ENCODE measurements around the gene CDK3. TPM values are rescaled to one million over a fixed set of nuclear protein-coding genes. Genes with fewer than 3 reads are reported as not detected.

Gene CDK3
- total and polyA plus RNA-seq, 2 of the 4 experiments (the other 2 are of a cell fraction) = 0.72 to 8.8 TPM

DNA sequence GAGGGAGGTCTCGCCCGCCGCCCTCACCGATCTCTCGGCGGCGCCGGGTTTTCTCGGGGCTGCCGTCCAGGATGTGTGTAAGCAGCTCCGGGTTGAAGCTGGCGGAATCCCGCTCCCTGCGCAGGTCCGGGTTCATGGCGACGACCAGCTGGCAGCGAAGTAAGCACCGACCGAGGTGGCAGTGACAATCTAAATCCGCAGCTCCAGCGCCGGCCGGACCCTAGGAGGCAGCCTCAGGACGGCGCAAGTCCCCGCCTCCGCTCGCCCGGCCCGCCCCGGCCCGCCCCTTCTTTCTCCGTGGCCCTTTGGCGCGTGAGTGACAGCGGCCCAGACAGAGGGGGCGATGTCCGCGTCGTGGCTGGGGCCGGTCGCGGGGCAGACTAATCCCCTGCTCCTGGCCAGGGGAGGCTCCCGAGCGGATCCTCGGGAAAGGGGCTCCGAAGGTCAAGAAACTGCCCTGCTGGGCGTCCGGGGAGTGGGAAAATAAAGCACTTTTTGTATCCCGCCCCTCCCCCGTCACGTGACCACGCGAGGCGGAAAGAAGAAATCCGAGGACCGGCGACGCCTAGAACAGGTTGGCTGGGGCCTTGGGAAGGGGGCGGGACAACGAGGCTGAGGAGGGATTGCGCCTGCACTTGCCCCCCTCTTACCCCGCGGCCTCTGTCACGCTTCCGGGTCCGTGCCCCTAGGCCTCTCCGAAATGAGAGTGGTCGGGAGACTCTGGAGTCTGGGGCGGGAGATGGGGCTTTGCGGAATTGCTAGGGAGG is 21.5 kb upstream of the CDK3 start, which contains the start of the genes ACOX1 and TEN1 (continued):
- no peak for TF ChIP-seq RAD21 (IDR thresholded peaks at IDR 0.05; ENCODE audit: low read length)
- TF ChIP-seq RFX5 (IDR thresholded peaks at IDR 0.05; ENCODE audit: low read depth, low read length) = no peak
- TF ChIP-seq MAZ (IDR thresholded peaks at IDR 0.05; ENCODE audit: borderline replicate concordance, low read depth, low read length) = peak; percentile 91; the same call in 1 of the 2 replicates
- TF ChIP-seq CEBPB (IDR thresholded peaks at IDR 0.05; ENCODE audit: low read depth, low read length) = peak; percentile 28; the same call in 1 of the 2 replicates

DNA sequence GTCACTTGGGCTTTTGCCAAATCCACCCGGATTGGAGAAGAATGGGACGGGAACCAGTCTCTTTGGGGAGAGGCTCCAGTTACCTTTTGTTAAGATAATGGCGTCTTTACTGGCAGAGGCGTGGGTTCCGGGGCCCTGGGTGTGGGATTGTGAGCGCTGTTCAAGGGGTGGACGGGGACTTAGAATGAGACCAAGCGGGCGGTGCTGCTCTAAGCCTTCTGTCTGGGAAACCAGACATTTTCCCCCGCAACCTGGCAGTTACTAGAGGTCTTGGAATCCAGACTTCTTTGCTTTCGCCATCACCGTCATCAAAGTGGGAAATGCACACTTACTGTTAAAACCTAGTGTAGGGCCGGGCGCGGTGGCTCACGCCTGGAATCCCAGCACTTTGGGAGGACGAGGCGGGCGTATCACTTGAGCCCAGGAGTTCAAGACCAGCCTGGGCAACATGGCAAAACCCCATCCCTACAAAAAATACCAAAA is 20.9 kb upstream of the CDK3 start:
- Histone ChIP-seq H3K56ac (ENCODE audit: extremely low read depth, insufficient read depth, low read length) (peak overlapping the region; percentile 93), H3K4me2 (ENCODE audit: low read depth, low read length) (peak overlapping the region; percentile 87), H3K27ac (ENCODE audit: insufficient read depth, low read length) (peak overlapping the region; percentile 93), H2BK120ac (ENCODE audit: low read depth, low read length) (peak overlapping the region; percentile 33; the same call in 1 of the 2 replicates), H3K4ac (ENCODE audit: low read depth, low read length) (peak overlapping the region; percentile 93), H3K9ac (ENCODE audit: low read depth, low read length) (peak overlapping the region; percentile 87), H3K27me3 (ENCODE audit: control insufficient read depth, insufficient read depth, low read length) (no peaks in the 10 kb centered on the region), H3K23ac (ENCODE audit: low read depth, low read length) (peak overlapping the region; percentile 96), H2AFZ (replicated peaks; ENCODE audit: low read length, poor library complexity) (peak overlapping the region; percentile 98), H3K18ac (ENCODE audit: low read depth, low read length) (peak overlapping the region; percentile 74), H3K79me1 (ENCODE audit: low read depth in 1 of 2, low read length in 2 of 2) (peaks cover 26 to 75% of the 10 kb centered on the region in 2 experiments), H4K91ac (ENCODE audit: insufficient read depth, low read depth, low read length) (peak overlapping the region; percentile 95), H2BK5ac (ENCODE audit: low read depth, low read length, poor library complexity, severe bottlenecking) (peak overlapping the region; percentile 77), H2AK5ac (ENCODE audit: low read depth, low read length) (peak overlapping the region; percentile 49), H3K4me1 (ENCODE audit: control insufficient read depth, insufficient read depth, low read length) (peaks cover 7% of the 10 kb centered on the region; the same call in 1 of the 2 replicates), H3K9me1 (ENCODE audit: insufficient read depth, low read length) (peaks cover 21% of the 10 kb centered on the region), H3K36me3 (ENCODE audit: control insufficient read depth, insufficient read depth, low read length) (0 out of 2 replicates have a peak, but pooled peaks cover 3% of the 10 kb centered on the region), H2BK20ac (ENCODE audit: low read depth, low read length) (peak overlapping the region; percentile 18; the same call in 1 of the 2 replicates), H4K8ac (ENCODE audit: low read depth in 2 of 2, low read length in 2 of 2) (peak overlapping the region; percentile 93 to 99), H4K20me1 (ENCODE audit: insufficient read depth, low read length) (0 out of 2 replicates have a peak, but pooled peaks cover 3% of the 10 kb centered on the region), H2AK9ac (replicated peaks; ENCODE audit: low read depth, low read length, poor library complexity) (peak overlapping the region; percentile 92), H4K5ac (ENCODE audit: low read depth, low read length) (peak overlapping the region; percentile 90), H2BK15ac (ENCODE audit: low read depth, low read length) (no peak overlapping the region), H3K14ac (replicated peaks; ENCODE audit: low read depth, low read length) (peak overlapping the region; percentile 98), H3K9me3 (ENCODE audit: control insufficient read depth, insufficient read depth, low read length) (no peaks in the 10 kb centered on the region), H3K4me3 (ENCODE audit: insufficient read depth, low read depth, low read length) (peak overlapping the region; percentile 77)
- ChIA-PET POLR2A (ENCODE audit: unreplicated experiment) (no interaction called here), CTCF (no interaction called here)
- in situ Hi-C loops (cut with MboI; ENCODE audit: low sequenced_read_pairs) = no loop called here
- TF ChIP-seq, protein P1, sequence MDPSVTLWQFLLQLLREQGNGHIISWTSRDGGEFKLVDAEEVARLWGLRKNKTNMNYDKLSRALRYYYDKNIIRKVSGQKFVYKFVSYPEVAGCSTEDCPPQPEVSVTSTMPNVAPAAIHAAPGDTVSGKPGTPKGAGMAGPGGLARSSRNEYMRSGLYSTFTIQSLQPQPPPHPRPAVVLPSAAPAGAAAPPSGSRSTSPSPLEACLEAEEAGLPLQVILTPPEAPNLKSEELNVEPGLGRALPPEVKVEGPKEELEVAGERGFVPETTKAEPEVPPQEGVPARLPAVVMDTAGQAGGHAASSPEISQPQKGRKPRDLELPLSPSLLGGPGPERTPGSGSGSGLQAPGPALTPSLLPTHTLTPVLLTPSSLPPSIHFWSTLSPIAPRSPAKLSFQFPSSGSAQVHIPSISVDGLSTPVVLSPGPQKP (IDR thresholded peaks at IDR 0.05; ENCODE audit: borderline replicate concordance, low read depth, low read length) = no peak
- no peak for TF ChIP-seq CEBPB (IDR thresholded peaks at IDR 0.05; ENCODE audit: low read depth, low read length)
- no peak for TF ChIP-seq BHLHE40 (IDR thresholded peaks at IDR 0.05; ENCODE audit: low read depth, low read length)
- TF ChIP-seq, protein P2, sequence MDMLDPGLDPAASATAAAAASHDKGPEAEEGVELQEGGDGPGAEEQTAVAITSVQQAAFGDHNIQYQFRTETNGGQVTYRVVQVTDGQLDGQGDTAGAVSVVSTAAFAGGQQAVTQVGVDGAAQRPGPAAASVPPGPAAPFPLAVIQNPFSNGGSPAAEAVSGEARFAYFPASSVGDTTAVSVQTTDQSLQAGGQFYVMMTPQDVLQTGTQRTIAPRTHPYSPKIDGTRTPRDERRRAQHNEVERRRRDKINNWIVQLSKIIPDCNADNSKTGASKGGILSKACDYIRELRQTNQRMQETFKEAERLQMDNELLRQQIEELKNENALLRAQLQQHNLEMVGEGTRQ (IDR thresholded peaks at IDR 0.05; ENCODE audit: low read depth, low read length) = no peak
- peak; percentile 81 for TF ChIP-seq POLR2A (IDR thresholded peaks at IDR 0.05; ENCODE audit: low read depth, low read length)
- peak; percentile 11 for TF ChIP-seq RCOR1 (IDR thresholded peaks at IDR 0.05; ENCODE audit: insufficient replicate concordance, low read length)
- WGBS, 2 experiments (ENCODE audit: extremely low coverage in 2 of 2, insufficient read length in 1 of 2) = 2% methylated on average over 9 of the region's 19 CpGs; no CpG with 5 or more reads in 1 of the 2 experiments
- intact Hi-C loops (cut with micrococcal nuclease) = loop anchor here (1.0 kb wide), 1 partner anchor 74 kb away; no protein-coding TSS in a partner anchor
- BruUV-seq (replicated peaks) = no TSS peak
- ATAC-seq (ENCODE audit: low read depth) (peak; percentile 16), DNase-seq (peak; percentile 79)
- dilution Hi-C loops (cut with HindIII; ENCODE audit: low sequenced_read_pairs, unreplicated experiment) = no loop called here

Data from IMR-90 (cell line).